Activated naive CD4-positive, alpha-beta T cell treated with anti-CD3 and anti-CD28 coated beads, Interleukin-2, amount 10 ng/mL, durations not matched to agents 7 days and 5 days (primary cell): ENCODE results near the gene TSNAXIP1.

Experiments used
- CTCF ChIA-PET: fragments of 350-600 bp; sonication (Branson Sonifier 250); formaldehyde crosslinking; loops from one replicate; lab custom pipeline; 2021; ENCODE audit warnings: antibody characterized with exemption; lab: Charles Lee
- DNase-seq: peaks from one replicate; pipeline ENCODE4 v3.0.0-alpha.2; 2020
- H3K27ac Mint-ChIP-seq: one replicate; pipeline ENCODE4 v1.8.0; 2021; ENCODE audit warnings: mild to moderate bottlenecking, moderate library complexity, mixed read lengths
- H3K27me3 Mint-ChIP-seq: one replicate; pipeline ENCODE4 v1.8.0; 2021; ENCODE audit warnings: mild to moderate bottlenecking, mixed read lengths
- H3K36me3 Mint-ChIP-seq: one replicate; pipeline ENCODE4 v1.8.0; 2021; ENCODE audit warnings: mixed read lengths
- H3K4me1 Mint-ChIP-seq: one replicate; pipeline ENCODE4 v1.8.0; 2021; ENCODE audit warnings: mixed read lengths
- H3K4me3 Mint-ChIP-seq: one replicate; pipeline ENCODE4 v1.8.0; 2021; ENCODE audit warnings: mild to moderate bottlenecking, moderate library complexity, mixed read lengths
- H3K9me3 Mint-ChIP-seq: one replicate; pipeline ENCODE4 v1.8.0; 2021; ENCODE audit warnings: mixed read lengths

Gene TSNAXIP1

DNA sequence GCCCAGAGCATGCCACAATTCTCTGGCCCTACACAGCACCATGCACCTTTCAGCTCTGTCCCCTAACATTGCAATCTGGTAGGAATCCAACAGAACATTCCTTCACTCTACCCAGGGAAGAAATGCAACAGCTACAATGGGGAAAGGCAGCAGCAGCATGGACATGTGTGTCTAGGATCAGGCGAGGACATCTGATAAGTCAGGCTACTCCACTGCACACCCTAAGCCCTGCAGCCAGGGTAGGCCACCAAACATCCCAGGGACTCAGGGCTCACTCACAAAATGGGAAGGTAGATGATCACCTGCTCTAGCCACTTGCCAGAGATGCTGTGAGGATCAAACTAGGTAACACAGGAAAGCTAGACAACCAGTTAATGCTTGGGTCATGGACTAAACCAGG, 5.4 kb upstream of the TSNAXIP1 start:
- Mint-ChIP-seq H3K36me3 (peaks cover 74% of the 10 kb centered on the region), H3K9me3 (no peaks in the 10 kb centered on the region), H3K4me1 (peaks cover 65% of the 10 kb centered on the region), H3K27me3 (no peaks in the 10 kb centered on the region), H3K4me3 (no peak overlapping the region), H3K27ac (peak overlapping the region; percentile 86)
- CTCF ChIA-PET = interaction anchor here (1.1 to 2.3 kb wide), 2 partner anchors 15 to 128 kb away, joined by 4 to 12 read pairs; no protein-coding TSS in a partner anchor
- DNase-seq = no peak

GRCh38 chr16:67801883-67802282, 4.8 kb upstream of the TSNAXIP1 start:
- peaks cover 68% of the 10 kb centered on the region for H3K36me3 Mint-ChIP-seq
- CTCF ChIA-PET = interaction anchor here (1.1 to 2.3 kb wide), 3 partner anchors 14 to 129 kb away, joined by 3 to 12 read pairs (median 4); no protein-coding TSS in a partner anchor
- peaks cover 65% of the 10 kb centered on the region for H3K4me1 Mint-ChIP-seq
- DNase-seq = peak; percentile 70
- peak overlapping the region; percentile 35 for H3K4me3 Mint-ChIP-seq
- no peaks in the 10 kb centered on the region for H3K27me3 Mint-ChIP-seq
- no peaks in the 10 kb centered on the region for H3K9me3 Mint-ChIP-seq
- H3K27ac Mint-ChIP-seq = peak overlapping the region; percentile 86

- no peaks in the 10 kb centered on the region for H3K9me3 Mint-ChIP-seq
- H3K27me3 Mint-ChIP-seq = no peaks in the 10 kb centered on the region
- peaks cover 64% of the 10 kb centered on the region for H3K4me1 Mint-ChIP-seq
- CTCF ChIA-PET = interaction anchor here (1.5 kb wide), 1 partner anchor 13 kb away, joined by 8 read pairs; no protein-coding TSS in a partner anchor
- H3K4me3 Mint-ChIP-seq = peak overlapping the region; percentile 10
- peaks cover 57% of the 10 kb centered on the region for H3K36me3 Mint-ChIP-seq
- H3K27ac Mint-ChIP-seq = peak overlapping the region; percentile 42
- DNase-seq = no peak
Observed at GRCh38 chr16:67803894-67804293, 2.8 kb upstream of the TSNAXIP1 start.

DNA sequence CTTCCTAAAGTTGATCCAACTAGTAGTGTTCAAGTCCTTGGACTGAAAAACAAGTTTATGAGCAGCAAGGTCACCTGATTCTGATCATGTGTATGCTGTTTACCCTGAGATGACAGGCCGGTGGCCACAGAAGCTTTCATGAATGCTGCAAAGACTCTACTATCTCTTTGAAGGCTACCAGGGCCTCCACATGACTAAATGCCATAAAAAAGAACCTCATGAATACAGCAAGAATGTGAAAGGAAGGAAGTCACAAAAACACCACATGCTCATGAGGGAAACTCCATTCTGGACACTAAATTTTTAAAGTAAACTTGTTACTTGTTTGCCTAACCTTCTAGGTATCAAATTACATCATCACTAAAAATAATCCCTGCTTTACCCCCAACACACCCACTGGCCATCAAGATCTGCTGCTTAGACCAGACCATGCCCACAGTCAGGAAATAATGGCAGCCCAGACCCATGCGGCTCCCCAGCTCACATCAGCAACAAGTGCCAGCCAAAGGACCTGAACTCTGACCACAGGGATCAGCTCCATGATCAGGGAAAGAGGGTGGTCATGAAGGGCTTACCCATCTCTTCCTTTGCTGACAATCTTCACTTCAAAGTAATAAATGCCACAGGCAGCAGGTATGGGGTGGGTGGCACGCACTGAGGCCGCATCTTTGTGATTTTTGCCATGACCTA, 1.7 kb upstream of the TSNAXIP1 start:
- Mint-ChIP-seq H3K36me3 (peaks cover 50% of the 10 kb centered on the region), H3K4me3 (peak overlapping the region; percentile 89), H3K9me3 (no peaks in the 10 kb centered on the region), H3K4me1 (peaks cover 59% of the 10 kb centered on the region), H3K27ac (peak overlapping the region; percentile 88), H3K27me3 (no peaks in the 10 kb centered on the region)
- peak; percentile 28 for DNase-seq
- CTCF ChIA-PET = interaction anchor here (1.3 kb wide), 1 partner anchor 12 kb away, joined by 4 read pairs; no protein-coding TSS in a partner anchor

DNA sequence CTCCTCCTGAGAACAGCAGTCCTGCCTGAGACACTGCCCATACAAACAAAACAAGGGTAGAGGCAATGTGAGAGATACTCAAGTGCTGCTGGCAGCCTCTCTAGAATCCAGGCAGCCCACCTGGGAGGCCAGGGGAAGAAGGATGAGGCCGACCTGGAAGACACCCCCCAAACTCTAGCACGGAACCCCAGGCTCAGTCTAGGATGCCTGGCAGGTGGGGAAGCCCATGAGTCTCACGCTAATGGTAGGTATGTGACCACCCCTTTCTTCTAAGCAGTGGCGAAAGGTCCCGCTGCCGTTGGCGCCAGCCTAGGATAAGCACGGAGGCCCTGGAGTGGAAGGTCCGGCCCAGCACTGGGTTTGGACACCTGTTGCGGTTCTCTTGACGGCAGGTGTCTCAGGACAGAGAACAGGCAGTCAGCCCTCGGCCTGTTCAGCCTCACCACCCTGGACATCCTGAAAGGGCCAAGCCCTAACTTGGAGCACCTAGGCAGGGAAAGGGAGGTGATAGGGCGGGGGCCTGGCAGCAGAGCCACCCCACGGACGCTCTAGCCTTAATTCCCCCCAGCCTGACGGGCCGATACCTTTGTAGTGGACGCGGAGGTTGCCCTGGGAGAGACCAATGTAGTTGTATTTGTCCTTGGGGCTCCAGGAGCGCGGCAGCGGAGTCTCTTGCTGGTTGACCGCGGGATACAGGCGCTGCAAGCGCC, 816 bp upstream of the TSNAXIP1 start:
- Mint-ChIP-seq H3K27ac (peak overlapping the region; percentile 88), H3K4me3 (peak overlapping the region; percentile 89), H3K27me3 (no peaks in the 10 kb centered on the region), H3K4me1 (peaks cover 50% of the 10 kb centered on the region), H3K36me3 (peaks cover 41% of the 10 kb centered on the region), H3K9me3 (no peaks in the 10 kb centered on the region)
- CTCF ChIA-PET = interaction anchor here (1.2 to 2.4 kb wide), 5 partner anchors 9 to 133 kb away, joined by 3 to 14 read pairs (median 4); no protein-coding TSS in a partner anchor
- no peak for DNase-seq

DNA sequence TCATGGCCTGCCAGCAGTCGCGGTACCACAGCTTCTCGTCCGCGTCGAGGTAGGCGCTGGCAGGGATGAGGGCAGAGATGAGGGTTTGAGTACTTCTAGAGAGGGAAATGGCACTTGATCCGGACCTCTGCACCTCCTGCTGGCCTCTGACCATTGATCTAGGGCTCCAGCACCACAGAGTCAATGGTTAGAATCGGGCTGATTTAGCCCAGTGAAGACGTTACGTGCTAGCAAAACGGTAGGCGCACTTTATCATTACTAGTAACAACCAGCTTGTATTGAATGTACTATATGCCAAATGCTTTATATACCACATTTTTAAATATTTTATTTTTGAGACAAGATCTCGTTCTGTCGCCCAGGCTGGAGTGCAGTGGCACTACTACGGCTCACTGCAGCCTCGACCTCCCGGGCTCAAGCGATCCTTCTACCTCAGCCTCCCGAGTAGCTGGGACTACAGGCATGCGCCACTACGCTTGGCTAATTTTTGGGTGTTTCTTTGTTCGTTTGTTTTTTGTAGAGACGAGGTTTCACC, 526 bp downstream of the TSNAXIP1 start:
- no peak for DNase-seq
- Mint-ChIP-seq H3K27ac (no peak overlapping the region), H3K4me1 (peaks cover 37% of the 10 kb centered on the region), H3K4me3 (peak overlapping the region; percentile 89), H3K36me3 (peaks cover 28% of the 10 kb centered on the region), H3K27me3 (peaks cover 4% of the 10 kb centered on the region), H3K9me3 (no peaks in the 10 kb centered on the region)
- CTCF ChIA-PET = interaction anchor here (0.6 to 2.4 kb wide), 6 partner anchors 8 to 135 kb away, joined by 3 to 14 read pairs (median 3); no protein-coding TSS in a partner anchor

GRCh38 chr16:67811899-67812298, 5.2 kb downstream of the TSNAXIP1 start:
- Mint-ChIP-seq H3K36me3 (no peaks in the 10 kb centered on the region), H3K4me1 (peaks cover 11% of the 10 kb centered on the region), H3K27me3 (peaks cover 24% of the 10 kb centered on the region), H3K9me3 (no peaks in the 10 kb centered on the region), H3K27ac (no peak overlapping the region), H3K4me3 (no peak overlapping the region)
- CTCF ChIA-PET = interaction anchor here (1.9 kb wide), 1 partner anchor 140 kb away, joined by 5 read pairs; no protein-coding TSS in a partner anchor
- DNase-seq = no peak

- no peak overlapping the region for H3K4me3 Mint-ChIP-seq
- no peak for DNase-seq
- H3K27ac Mint-ChIP-seq = no peak overlapping the region
- H3K36me3 Mint-ChIP-seq = no peaks in the 10 kb centered on the region
- no peaks in the 10 kb centered on the region for H3K9me3 Mint-ChIP-seq
- CTCF ChIA-PET = interaction anchor here (1.4 to 3.2 kb wide), 7 partner anchors 8 to 248 kb away, joined by 3 to 82 read pairs (median 28); partner anchors contain the start of genes RANBP10 and TSNAXIP1
- peaks cover 24% of the 10 kb centered on the region for H3K27me3 Mint-ChIP-seq
- H3K4me1 Mint-ChIP-seq = peaks cover 6% of the 10 kb centered on the region
Observed at GRCh38 chr16:67814567-67814966, 7.9 kb downstream of the TSNAXIP1 start.

DNA sequence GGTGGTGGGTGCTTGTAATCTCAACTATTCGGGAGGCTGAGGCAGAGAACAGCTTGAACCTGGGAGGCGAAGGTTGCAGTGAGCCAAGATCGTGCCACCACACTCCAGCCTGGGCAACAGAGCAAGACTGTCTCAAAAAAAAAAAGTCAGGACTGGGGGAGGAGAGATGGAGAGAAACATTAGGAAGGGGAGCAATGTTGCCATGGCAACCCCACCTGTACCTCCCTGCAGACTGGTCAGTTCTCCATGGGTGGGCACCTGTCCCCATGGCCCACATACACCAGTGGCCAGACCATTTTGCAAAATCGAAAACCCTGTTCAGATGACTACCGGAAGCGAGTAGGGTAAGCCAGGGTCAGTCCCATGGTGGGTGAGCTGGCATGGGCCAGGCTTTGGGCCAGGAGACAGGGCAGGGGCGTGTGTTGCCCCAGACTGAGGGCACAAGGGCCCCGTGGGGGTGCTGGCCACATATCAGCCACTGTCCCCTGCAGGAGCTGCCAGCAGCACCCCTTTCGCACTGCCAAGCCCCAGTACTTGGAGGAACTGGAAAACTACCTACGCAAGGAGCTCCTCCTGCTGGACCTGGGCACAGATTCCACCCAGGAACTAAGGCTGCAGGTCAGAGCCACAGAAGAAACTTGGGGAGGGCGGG, 14.0 kb downstream of the TSNAXIP1 start:
- H3K27ac Mint-ChIP-seq = no peak overlapping the region
- DNase-seq = no peak
- H3K9me3 Mint-ChIP-seq = no peaks in the 10 kb centered on the region
- CTCF ChIA-PET = interaction anchor here (1.0 to 1.6 kb wide), 2 partner anchors 44 to 160 kb away, joined by 3 to 6 read pairs; no protein-coding TSS in a partner anchor
- no peaks in the 10 kb centered on the region for H3K36me3 Mint-ChIP-seq
- no peak overlapping the region for H3K4me3 Mint-ChIP-seq
- H3K27me3 Mint-ChIP-seq = peaks cover 12% of the 10 kb centered on the region
- peaks cover 6% of the 10 kb centered on the region for H3K4me1 Mint-ChIP-seq

DNA sequence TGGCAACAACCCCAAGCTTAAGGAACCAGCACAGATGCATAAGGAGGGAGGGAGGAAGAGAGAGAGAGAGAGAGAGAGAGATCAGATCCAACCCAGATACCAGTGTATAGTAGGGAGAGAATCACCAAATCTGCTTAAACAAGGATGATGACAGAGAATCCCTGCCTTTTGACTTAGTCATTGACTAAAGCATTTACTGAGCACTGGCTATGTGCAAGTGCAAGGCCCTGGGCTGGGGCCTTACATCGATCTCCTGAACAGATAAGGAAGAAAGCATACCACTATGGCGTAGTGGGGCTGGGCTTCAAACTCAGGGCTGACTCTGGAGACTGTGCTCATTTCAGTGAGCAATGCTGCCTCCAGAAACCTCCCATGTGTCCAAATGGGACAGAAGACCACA, 15.8 kb downstream of the TSNAXIP1 start:
- no peaks in the 10 kb centered on the region for H3K36me3 Mint-ChIP-seq
- CTCF ChIA-PET = interaction anchor here (1.6 kb wide), 1 partner anchor 43 kb away, joined by 6 read pairs; no protein-coding TSS in a partner anchor
- H3K4me3 Mint-ChIP-seq = no peak overlapping the region
- no peak overlapping the region for H3K27ac Mint-ChIP-seq
- no peaks in the 10 kb centered on the region for H3K4me1 Mint-ChIP-seq
- H3K27me3 Mint-ChIP-seq = peaks cover 6% of the 10 kb centered on the region
- no peaks in the 10 kb centered on the region for H3K9me3 Mint-ChIP-seq
- DNase-seq = no peak

DNA sequence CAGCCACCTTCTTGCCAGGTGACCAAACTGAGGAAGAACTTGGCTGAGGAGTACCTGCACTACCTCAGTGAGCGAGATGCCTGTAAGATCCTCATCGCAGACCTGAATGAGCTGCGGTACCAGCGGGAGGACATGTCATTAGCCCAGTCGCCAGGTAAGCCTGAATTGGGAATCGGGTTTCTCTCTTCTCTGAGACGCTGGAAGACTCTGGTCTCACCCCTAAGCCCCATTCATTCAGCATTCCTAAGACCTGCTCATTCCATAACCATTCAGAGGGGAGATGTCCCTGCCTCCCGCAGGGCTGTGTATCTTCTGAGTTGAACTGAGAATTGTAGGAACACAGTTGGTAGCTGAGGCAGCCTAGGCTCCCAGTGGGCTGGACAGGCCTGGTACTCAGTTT, 18.4 kb downstream of the TSNAXIP1 start:
- Mint-ChIP-seq H3K36me3 (peaks cover 7% of the 10 kb centered on the region), H3K27ac (no peak overlapping the region), H3K4me3 (no peak overlapping the region), H3K27me3 (peaks cover 6% of the 10 kb centered on the region), H3K4me1 (no peaks in the 10 kb centered on the region), H3K9me3 (no peaks in the 10 kb centered on the region)
- CTCF ChIA-PET = interaction anchor here (0.6 to 1.0 kb wide), 2 partner anchors 9 to 10 kb away, joined by 4 read pairs; no protein-coding TSS in a partner anchor
- DNase-seq = no peak

DNA sequence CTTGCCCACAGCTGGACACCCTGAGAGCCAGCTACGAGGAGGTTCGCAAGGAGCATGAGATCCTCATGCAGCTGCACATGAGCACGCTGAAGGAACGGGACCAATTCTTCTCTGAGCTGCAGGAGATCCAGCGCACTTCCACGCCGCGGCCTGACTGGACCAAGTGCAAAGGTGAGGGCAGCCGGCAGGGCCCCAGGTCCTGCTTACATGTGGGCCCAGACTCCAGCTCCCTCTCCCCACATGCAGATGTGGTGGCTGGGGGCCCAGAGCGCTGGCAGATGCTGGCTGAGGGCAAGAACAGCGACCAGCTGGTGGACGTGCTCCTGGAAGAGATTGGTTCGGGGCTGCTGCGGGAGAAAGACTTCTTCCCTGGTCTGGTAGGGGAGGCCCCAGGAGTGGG, 19.2 kb downstream of the TSNAXIP1 start:
- H3K4me3 Mint-ChIP-seq = no peak overlapping the region
- H3K27me3 Mint-ChIP-seq = peaks cover 6% of the 10 kb centered on the region
- H3K9me3 Mint-ChIP-seq = no peaks in the 10 kb centered on the region
- no peak overlapping the region for H3K27ac Mint-ChIP-seq
- DNase-seq = no peak
- CTCF ChIA-PET = interaction anchor here (1.0 to 6.4 kb wide), 2 partner anchors 10 to 305 kb away, joined by 4 to 45 read pairs; no protein-coding TSS in a partner anchor
- no peaks in the 10 kb centered on the region for H3K4me1 Mint-ChIP-seq
- peaks cover 10% of the 10 kb centered on the region for H3K36me3 Mint-ChIP-seq

DNA sequence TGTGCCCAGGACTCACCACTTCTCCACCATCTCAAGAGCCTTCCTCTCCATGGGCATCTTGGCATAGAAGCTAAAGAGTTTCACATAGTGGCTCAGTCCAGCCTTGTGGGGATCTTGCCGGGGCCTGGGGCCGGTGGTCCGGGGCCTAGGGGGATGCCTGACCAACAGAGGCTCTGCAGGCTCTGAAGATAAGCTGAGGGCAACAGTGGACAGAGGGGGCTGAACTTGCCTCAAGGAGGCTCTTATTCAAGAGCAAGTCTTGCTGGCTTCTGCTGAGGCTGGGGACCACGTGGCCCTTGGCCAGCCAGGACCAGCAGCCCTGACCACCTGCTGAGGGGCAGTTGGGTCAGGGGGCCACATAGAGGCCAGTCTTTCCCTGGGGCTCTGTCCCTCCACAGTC, 22.0 kb downstream of the TSNAXIP1 start:
- H3K27ac Mint-ChIP-seq = no peak overlapping the region
- peaks cover 10% of the 10 kb centered on the region for H3K4me1 Mint-ChIP-seq
- H3K36me3 Mint-ChIP-seq = peaks cover 17% of the 10 kb centered on the region
- H3K9me3 Mint-ChIP-seq = no peaks in the 10 kb centered on the region
- H3K27me3 Mint-ChIP-seq = peaks cover 6% of the 10 kb centered on the region
- no peak overlapping the region for H3K4me3 Mint-ChIP-seq
- no peak for DNase-seq
- CTCF ChIA-PET = interaction anchor here (6.4 kb wide), 1 partner anchor 13 kb away, joined by 45 read pairs; no protein-coding TSS in a partner anchor
